GM12874 (cell line): ENCODE measurements around the gene PPARGC1A.

Source experiments
- TF ChIP-seq, protein P1 (sequence below): IDR thresholded peaks from 2 replicates; pipeline ENCODE4 v1.5.1; 2011; ENCODE audit warnings: low read depth, mild to moderate bottlenecking, control low read depth, low read length, moderate library complexity; ENCODE audit not compliant: insufficient read depth

PPARGC1A gene

DNA sequence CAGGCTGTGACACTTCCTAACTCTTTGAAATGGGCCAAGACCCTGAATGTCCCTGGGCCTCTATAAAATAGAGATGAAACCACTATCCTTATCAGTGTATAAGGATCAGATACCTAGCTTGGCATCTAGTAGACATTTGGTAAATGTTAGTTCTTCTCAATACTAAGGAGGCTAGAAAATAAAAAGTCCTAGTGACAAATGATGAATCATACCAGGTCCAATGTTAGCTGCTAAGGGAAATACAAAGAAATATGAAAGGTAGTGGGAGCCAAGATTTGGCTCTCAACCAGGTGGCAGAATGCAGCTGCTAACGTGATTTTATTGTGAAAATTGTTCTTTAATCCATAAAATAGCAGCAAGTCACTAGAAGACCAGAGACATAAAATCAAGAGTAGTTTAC lies 19.8 kb upstream of the PPARGC1A start:
- TF ChIP-seq, protein P1, sequence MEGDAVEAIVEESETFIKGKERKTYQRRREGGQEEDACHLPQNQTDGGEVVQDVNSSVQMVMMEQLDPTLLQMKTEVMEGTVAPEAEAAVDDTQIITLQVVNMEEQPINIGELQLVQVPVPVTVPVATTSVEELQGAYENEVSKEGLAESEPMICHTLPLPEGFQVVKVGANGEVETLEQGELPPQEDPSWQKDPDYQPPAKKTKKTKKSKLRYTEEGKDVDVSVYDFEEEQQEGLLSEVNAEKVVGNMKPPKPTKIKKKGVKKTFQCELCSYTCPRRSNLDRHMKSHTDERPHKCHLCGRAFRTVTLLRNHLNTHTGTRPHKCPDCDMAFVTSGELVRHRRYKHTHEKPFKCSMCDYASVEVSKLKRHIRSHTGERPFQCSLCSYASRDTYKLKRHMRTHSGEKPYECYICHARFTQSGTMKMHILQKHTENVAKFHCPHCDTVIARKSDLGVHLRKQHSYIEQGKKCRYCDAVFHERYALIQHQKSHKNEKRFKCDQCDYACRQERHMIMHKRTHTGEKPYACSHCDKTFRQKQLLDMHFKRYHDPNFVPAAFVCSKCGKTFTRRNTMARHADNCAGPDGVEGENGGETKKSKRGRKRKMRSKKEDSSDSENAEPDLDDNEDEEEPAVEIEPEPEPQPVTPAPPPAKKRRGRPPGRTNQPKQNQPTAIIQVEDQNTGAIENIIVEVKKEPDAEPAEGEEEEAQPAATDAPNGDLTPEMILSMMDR = no peak

- TF ChIP-seq, protein P1 = no peak
These were observed 17.0 kb upstream of the PPARGC1A start for GRCh38 chr4:23906839-23907238.

DNA sequence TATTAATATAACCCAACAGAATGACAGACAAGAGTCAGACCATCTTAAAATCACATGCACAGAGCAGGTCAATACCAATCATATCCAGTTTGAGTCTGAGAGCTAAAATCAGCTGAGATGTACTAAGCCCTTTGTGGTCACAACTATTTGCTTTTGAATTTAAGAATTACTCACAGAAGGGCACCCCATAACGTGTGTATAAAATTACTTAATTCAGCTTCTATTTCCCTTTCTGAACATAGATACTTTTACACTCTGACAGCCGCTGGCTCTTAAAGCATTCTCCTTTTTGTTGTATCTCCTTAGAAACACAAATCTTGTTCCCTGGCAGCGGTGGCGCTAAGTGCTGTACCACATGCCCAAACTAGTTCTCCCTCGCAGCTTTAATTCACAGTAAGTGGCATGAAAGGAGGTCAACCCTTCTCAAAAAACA lies 14.8 kb upstream of the PPARGC1A start:
- TF ChIP-seq, protein P1 = no peak

- TF ChIP-seq, protein P1 = no peak
These were observed 14.1 kb upstream of the PPARGC1A start for GRCh38 chr4:23903859-23904438.

DNA sequence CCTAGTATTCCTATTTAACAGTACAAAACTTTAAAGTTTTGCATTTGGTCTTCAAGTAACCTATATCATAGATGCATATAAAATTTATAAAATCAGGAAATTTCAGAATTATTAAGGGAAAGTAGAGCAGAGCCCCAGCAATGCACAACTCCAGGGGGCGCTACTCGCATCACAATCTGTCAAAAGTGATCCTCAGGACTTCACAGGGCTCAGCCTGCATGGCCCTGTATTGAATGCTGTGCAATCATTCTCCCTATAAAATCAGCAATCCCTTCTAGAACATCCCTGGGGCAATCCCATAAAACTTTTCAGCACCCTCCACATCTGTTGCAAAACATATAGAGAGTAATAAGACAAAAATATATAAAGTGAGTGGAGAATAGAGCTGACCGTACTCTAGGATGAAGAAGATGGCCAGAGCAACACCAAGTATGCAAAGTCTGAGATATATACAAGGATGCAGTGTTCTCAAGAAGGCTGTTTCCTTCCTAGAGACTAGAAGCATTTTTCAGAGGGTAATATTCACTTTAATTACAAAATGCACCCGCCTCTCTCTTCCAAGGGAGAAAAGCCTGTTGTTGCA lies 12.5 kb upstream of the PPARGC1A start:
- TF ChIP-seq, protein P1 = no peak

- TF ChIP-seq, protein P1 = no peak
These were observed 10.8 kb upstream of the PPARGC1A start for GRCh38 chr4:23900636-23901035.

DNA sequence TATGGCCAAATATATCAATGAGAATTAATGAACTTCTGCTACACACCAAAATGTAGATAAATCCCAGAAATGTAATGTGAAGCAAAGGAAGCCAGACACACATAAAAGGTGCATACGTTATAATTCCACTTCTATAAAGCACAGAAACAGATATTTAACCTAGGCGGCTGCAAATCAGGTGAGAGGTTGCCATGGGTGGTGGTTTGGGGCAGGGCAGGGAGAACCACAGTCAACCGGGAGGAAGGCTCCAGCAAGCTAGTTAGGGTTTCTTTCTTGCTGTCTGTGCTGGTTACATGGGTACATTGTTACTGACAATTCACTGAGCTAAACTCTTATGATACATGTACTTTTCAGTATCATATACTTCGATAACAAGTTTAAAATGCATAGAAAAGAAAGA lies 9.7 kb upstream of the PPARGC1A start:
- TF ChIP-seq, protein P1 = no peak
